Erythroblast (primary cell): ENCODE results near the gene DDI2.

Source experiments
- DNase-seq, 2 experiments: peaks; one replicate each; lab custom pipeline; 2025; lab: John Stamatoyannopoulos, UW
- GATA1 ChIP-seq: IDR thresholded peaks from 2 replicates; pipeline ENCODE4 v1.6.1; 2011; ENCODE audit warnings: low read depth, mild to moderate bottlenecking, control low read depth, low read length, moderate library complexity
- POLR2A ChIP-seq: IDR thresholded peaks from 2 replicates; pipeline ENCODE4 v1.6.1; 2011; ENCODE audit warnings: mild to moderate bottlenecking, low read length

The DDI2 gene

GRCh38 chr1:15617173-15618076, at the start of gene DDI2:
Gene DDI2 (plus strand): TSS chr1:15617458. CDS start chr1:15617671, 213 bp downstream.
- TF ChIP-seq POLR2A (peak; percentile 95), GATA1 (no peak)

GRCh38 chr1:15568387-15569073, 48.7 kb upstream of the DDI2 start:
- no peak for TF ChIP-seq POLR2A
- TF ChIP-seq GATA1, result no peak
- no peak for DNase-seq

More at GRCh38 chr1:15617173-15618076, at the start of gene DDI2:
- DNase-seq, result peak; percentile 94 to 97

GRCh38 chr1:15570861-15571260, 46.4 kb upstream of the DDI2 start:
- DNase-seq, result no peak
- TF ChIP-seq POLR2A, result no peak
- no peak for TF ChIP-seq GATA1

GRCh38 chr1:15571266-15571665, 46.0 kb upstream of the DDI2 start:
- DNase-seq, result no peak
- TF ChIP-seq GATA1, result no peak
- no peak for TF ChIP-seq POLR2A

GRCh38 chr1:15573477-15573876, 43.8 kb upstream of the DDI2 start:
- no peak for DNase-seq
- no peak for TF ChIP-seq GATA1
- no peak for TF ChIP-seq POLR2A

GRCh38 chr1:15574741-15575140, 42.5 kb upstream of the DDI2 start:
- TF ChIP-seq POLR2A, result no peak
- TF ChIP-seq GATA1, result no peak
- DNase-seq, result no peak

GRCh38 chr1:15575549-15576150, 41.6 kb upstream of the DDI2 start:
- no peak for DNase-seq
- no peak for TF ChIP-seq GATA1
- no peak for TF ChIP-seq POLR2A

- no peak for TF ChIP-seq GATA1
- no peak for TF ChIP-seq POLR2A
- DNase-seq, result no peak
These were observed 39.6 kb upstream of the DDI2 start for GRCh38 chr1:15577691-15578090.

- DNase-seq, result no peak
- no peak for TF ChIP-seq POLR2A
- no peak for TF ChIP-seq GATA1
These were observed 38.2 kb upstream of the DDI2 start for GRCh38 chr1:15578921-15579682.

- no peak for DNase-seq
These were observed 37.6 kb upstream of the DDI2 start for GRCh38 chr1:15579683-15580047.

GRCh38 chr1:15583016-15583706, 34.1 kb upstream of the DDI2 start:
- TF ChIP-seq GATA1 (no peak), POLR2A (no peak)

More at GRCh38 chr1:15579683-15580047, 37.6 kb upstream of the DDI2 start:
- no peak for TF ChIP-seq GATA1
- no peak for TF ChIP-seq POLR2A

GRCh38 chr1:15584489-15585363, 32.5 kb upstream of the DDI2 start, which contains the start of gene AGMAT:
Gene AGMAT (minus strand): TSS chr1:15585051. CDS start chr1:15584967, 84 bp downstream.
- TF ChIP-seq POLR2A (no peak), GATA1 (no peak)
- DNase-seq, result peak; percentile 58 to 71

More at GRCh38 chr1:15583016-15583706, 34.1 kb upstream of the DDI2 start:
- no peak for DNase-seq
